H9 (cell line): ENCODE data around the gene HAUS8. TPM values are rescaled to one million over a fixed set of nuclear protein-coding genes. Genes with fewer than 3 reads are reported as not detected.

Source experiments
- DNase-seq: peaks from one replicate; pipeline ENCODE4 v3.0.0-alpha.2; 2017
- H2AFZ ChIP-seq: one replicate; pipeline ENCODE4 v1.6.1; 2013; ENCODE audit warnings: mild to moderate bottlenecking, low read length, control low read depth, moderate library complexity
- H2AK5ac ChIP-seq: 2 replicates; pipeline ENCODE4 v1.6.1; 2013; ENCODE audit warnings: low read length, control low read depth, mixed read lengths; ENCODE audit not compliant: insufficient read length
- H2BK120ac ChIP-seq: one replicate; pipeline ENCODE4 v1.6.1; 2013; ENCODE audit warnings: low read depth, mild to moderate bottlenecking, low read length, control low read depth, inconsistent platforms; ENCODE audit not compliant: poor library complexity, severe bottlenecking
- H2BK12ac ChIP-seq: 2 replicates; pipeline ENCODE4 v1.6.1; 2013; ENCODE audit warnings: low read length, control low read depth, mixed read lengths, low read depth; ENCODE audit not compliant: insufficient read length
- H2BK15ac ChIP-seq: 2 replicates; pipeline ENCODE4 v1.6.1; 2013; ENCODE audit warnings: low read depth, low read length, control low read depth
- H2BK20ac ChIP-seq: one replicate; pipeline ENCODE4 v1.6.1; 2013; ENCODE audit warnings: low read depth, mild to moderate bottlenecking, low read length, control low read depth, inconsistent platforms; ENCODE audit not compliant: poor library complexity, severe bottlenecking
- H2BK5ac ChIP-seq: 2 replicates; pipeline ENCODE4 v1.6.1; 2013; ENCODE audit warnings: low read length, control low read depth, mixed read lengths; ENCODE audit not compliant: insufficient read length
- H3K14ac ChIP-seq: 2 replicates; pipeline ENCODE4 v1.6.1; 2013; ENCODE audit warnings: low read length, control low read depth; ENCODE audit not compliant: insufficient read depth
- H3K18ac ChIP-seq: 2 replicates; pipeline ENCODE4 v1.6.1; 2013; ENCODE audit warnings: low read depth, mild to moderate bottlenecking, mixed read lengths, low read length, control low read depth; ENCODE audit not compliant: insufficient read length
- H3K23ac ChIP-seq: 2 replicates; pipeline ENCODE4 v1.6.1; 2013; ENCODE audit warnings: low read length, control low read depth, mixed read lengths, low read depth; ENCODE audit not compliant: insufficient read length
- H3K23me2 ChIP-seq: 2 replicates; pipeline ENCODE4 v1.6.1; 2013; ENCODE audit warnings: low read depth, mild to moderate bottlenecking, mixed read lengths, low read length, control low read depth; ENCODE audit not compliant: insufficient read length, poor library complexity, severe bottlenecking
- H3K27ac ChIP-seq: 2 replicates; pipeline ENCODE4 v1.5.1; 2013; ENCODE audit warnings: low read length, control low read depth, mixed read lengths, low read depth; ENCODE audit not compliant: insufficient read length
- H3K27me3 ChIP-seq: 2 replicates; pipeline ENCODE4 v1.6.1; 2013; ENCODE audit warnings: low read length, control low read depth, inconsistent platforms; ENCODE audit not compliant: insufficient read depth
- H3K4ac ChIP-seq: 2 replicates; pipeline ENCODE4 v1.6.1; 2013; ENCODE audit warnings: low read depth, mild to moderate bottlenecking, control low read depth, inconsistent platforms, low read length, moderate library complexity
- H3K4me1 ChIP-seq: 2 replicates; pipeline ENCODE4 v1.6.1; 2013; ENCODE audit warnings: low read length, control low read depth, inconsistent platforms; ENCODE audit not compliant: insufficient read depth
- H3K4me2 ChIP-seq: 2 replicates; pipeline ENCODE4 v1.6.1; 2013; ENCODE audit warnings: low read length, control low read depth, mixed read lengths; ENCODE audit not compliant: insufficient read length, insufficient read depth
- H3K56ac ChIP-seq: 2 replicates; pipeline ENCODE4 v1.6.1; 2013; ENCODE audit warnings: low read depth, mild to moderate bottlenecking, mixed read lengths, low read length, control low read depth; ENCODE audit not compliant: insufficient read length
- H3K79me1 ChIP-seq: 2 replicates; pipeline ENCODE4 v1.6.1; 2013; ENCODE audit warnings: low read depth, mild to moderate bottlenecking, moderate library complexity, low read length, control low read depth, inconsistent platforms; ENCODE audit not compliant: insufficient read depth, poor library complexity, severe bottlenecking
- H3K79me2 ChIP-seq: 2 replicates; pipeline ENCODE4 v1.6.1; 2013; ENCODE audit warnings: low read length, control low read depth, inconsistent platforms; ENCODE audit not compliant: insufficient read depth
- H3K9ac ChIP-seq: 2 replicates; pipeline ENCODE4 v1.6.1; 2013; ENCODE audit warnings: low read length, control low read depth, mixed read lengths; ENCODE audit not compliant: insufficient read length; ENCODE audit errors: extremely low read depth
- H3K9me3 ChIP-seq: one replicate; pipeline ENCODE4 v1.6.1; 2013; ENCODE audit warnings: low read depth, low read length, inconsistent platforms; ENCODE audit not compliant: control insufficient read depth
- H3T11ph ChIP-seq: one replicate; pipeline ENCODE4 v1.6.1; 2013; ENCODE audit warnings: mild to moderate bottlenecking, low read length, control low read depth, inconsistent platforms
- H4K20me1 ChIP-seq: one replicate; pipeline ENCODE4 v1.6.1; 2013; ENCODE audit not compliant: control insufficient read depth, insufficient read length, insufficient read depth
- H4K5ac ChIP-seq: 2 replicates; pipeline ENCODE4 v1.6.1; 2013; ENCODE audit warnings: low read depth, mild to moderate bottlenecking, mixed read lengths, low read length, control low read depth; ENCODE audit not compliant: insufficient read length
- H4K8ac ChIP-seq: replicated peaks from 2 replicates; pipeline ENCODE4 v1.6.1; 2013; ENCODE audit warnings: low read length, control low read depth, mixed read lengths, low read depth; ENCODE audit not compliant: insufficient read length
- H4K91ac ChIP-seq: 2 replicates; pipeline ENCODE4 v1.6.1; 2013; ENCODE audit warnings: low read depth, mild to moderate bottlenecking, moderate library complexity, mixed read lengths, low read length, control low read depth; ENCODE audit not compliant: insufficient read length
- H3K27ac Mint-ChIP-seq, 3 experiments: 2 replicates in 2 of 3; 3 replicates in 1 of 3; pipeline ENCODE4 v1.8.0; 2020 to 2021; ENCODE audit warnings: mixed read lengths in 3 of 3, mild to moderate bottlenecking in 1 of 3, moderate library complexity in 1 of 3
- H3K27me3 Mint-ChIP-seq: 2 replicates; pipeline ENCODE4 v1.8.0; 2021; ENCODE audit warnings: low read depth, mild to moderate bottlenecking, moderate library complexity, mixed read lengths
- H3K36me3 Mint-ChIP-seq, 3 experiments: 2 replicates in 2 of 3; 3 replicates in 1 of 3; pipeline ENCODE4 v1.8.0; 2020 to 2021; ENCODE audit warnings: low read depth in 3 of 3, mixed read lengths in 3 of 3; ENCODE audit not compliant: insufficient read depth in 1 of 3
- H3K4me1 Mint-ChIP-seq, 2 experiments: 2 replicates each; pipeline ENCODE4 v1.8.0; 2020; ENCODE audit warnings: mixed read lengths in 2 of 2
- H3K4me3 Mint-ChIP-seq, 2 experiments: 2 replicates in 1 of 2; 3 replicates in 1 of 2; pipeline ENCODE4 v1.8.0; 2020 to 2021; ENCODE audit warnings: mild to moderate bottlenecking in 2 of 2, mixed read lengths in 2 of 2, moderate library complexity in 1 of 2
- H3K9me3 Mint-ChIP-seq, 2 experiments: 2 replicates in 1 of 2; 3 replicates in 1 of 2; pipeline ENCODE4 v1.8.0; 2020; ENCODE audit warnings: mild to moderate bottlenecking in 2 of 2, mixed read lengths in 2 of 2, moderate library complexity in 1 of 2
- WGBS: extraction: QIAGEN DNeasy Blood & Tissue Kit; methylation state at CpG from one replicate; pipeline ENCODE4 v1.1.7; 2013; ENCODE audit warnings: missing lambda C conversion rate, low lambda C conversion rate, mixed read lengths; ENCODE audit not compliant: insufficient read length; ENCODE audit errors: extremely low coverage; 5-methylcytosine and 5-hydroxymethylcytosine counted together
- total RNA-seq: library from RNA; stranded (reverse); gene quantifications from 2 replicates; pipeline ENCODE4 v1.2.1, GENCODE V29; 2021
- TF ChIP-seq, protein P1 (sequence below): fragments of 200-600 bp; sonication (generic); conservative IDR thresholded peaks from 3 replicates; pipeline ENCODE4 v1.8.0; 2021; ENCODE audit warnings: antibody characterized with exemption, mild to moderate bottlenecking

The HAUS8 gene
- total RNA-seq, 1 experiment from 2014 or later: 27.8 TPM

DNA sequence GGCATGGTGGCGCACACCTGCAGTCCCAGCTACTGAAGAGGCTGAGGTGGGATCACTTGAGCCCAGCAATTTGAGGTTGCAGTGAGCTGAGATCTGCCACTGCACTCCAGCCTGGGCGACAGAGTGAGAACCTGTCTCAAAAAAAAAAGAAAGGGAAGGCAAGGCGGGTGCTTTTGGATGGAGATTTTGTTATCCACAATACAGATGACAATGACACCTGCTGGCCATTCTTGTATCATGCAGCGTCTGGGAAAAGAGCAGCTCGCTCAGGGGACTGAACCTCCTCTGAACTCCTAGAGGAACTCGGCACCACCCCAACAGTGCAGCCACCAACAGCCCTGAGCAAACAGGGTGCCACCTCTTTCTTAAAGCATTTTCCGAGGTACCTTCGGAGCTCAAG lies 22.8 kb downstream of the HAUS8 start:
- no peak overlapping the region for H2BK5ac ChIP-seq
- no CpG with 5 or more reads among the region's 8 CpGs for WGBS
- no peak overlapping the region for H3K9ac ChIP-seq
- Mint-ChIP-seq H3K27ac (0 out of 7 replicates have a peak overlapping the region, but pooled peaks of 1 of the 3 experiments have one; percentile 44), H3K27me3 (no peaks in the 10 kb centered on the region), H3K4me1 (peaks cover 8 to 14% of the 10 kb centered on the region in 2 experiments; a peak in 3 of 4 replicates), H3K4me3 (no peak overlapping the region; a peak in 1 of 5 replicates), H3K9me3 (no peaks in the 10 kb centered on the region), H3K36me3 (peaks cover 28 to 80% (median 57%) of the 10 kb centered on the region in 3 experiments)
- no peak overlapping the region for H4K5ac ChIP-seq
- H4K20me1 ChIP-seq: no peaks in the 10 kb centered on the region
- H2BK12ac ChIP-seq: no peak overlapping the region
- no peak overlapping the region for H3K4me2 ChIP-seq
- H3K9me3 ChIP-seq: peaks cover under 1% of the 10 kb centered on the region
- no peak overlapping the region for H2AFZ ChIP-seq
- H2AK5ac ChIP-seq: no peak overlapping the region
- no peak overlapping the region for H3T11ph ChIP-seq
- no peak overlapping the region for H3K27ac ChIP-seq
- DNase-seq: peak; percentile 58
- TF ChIP-seq, protein P1, sequence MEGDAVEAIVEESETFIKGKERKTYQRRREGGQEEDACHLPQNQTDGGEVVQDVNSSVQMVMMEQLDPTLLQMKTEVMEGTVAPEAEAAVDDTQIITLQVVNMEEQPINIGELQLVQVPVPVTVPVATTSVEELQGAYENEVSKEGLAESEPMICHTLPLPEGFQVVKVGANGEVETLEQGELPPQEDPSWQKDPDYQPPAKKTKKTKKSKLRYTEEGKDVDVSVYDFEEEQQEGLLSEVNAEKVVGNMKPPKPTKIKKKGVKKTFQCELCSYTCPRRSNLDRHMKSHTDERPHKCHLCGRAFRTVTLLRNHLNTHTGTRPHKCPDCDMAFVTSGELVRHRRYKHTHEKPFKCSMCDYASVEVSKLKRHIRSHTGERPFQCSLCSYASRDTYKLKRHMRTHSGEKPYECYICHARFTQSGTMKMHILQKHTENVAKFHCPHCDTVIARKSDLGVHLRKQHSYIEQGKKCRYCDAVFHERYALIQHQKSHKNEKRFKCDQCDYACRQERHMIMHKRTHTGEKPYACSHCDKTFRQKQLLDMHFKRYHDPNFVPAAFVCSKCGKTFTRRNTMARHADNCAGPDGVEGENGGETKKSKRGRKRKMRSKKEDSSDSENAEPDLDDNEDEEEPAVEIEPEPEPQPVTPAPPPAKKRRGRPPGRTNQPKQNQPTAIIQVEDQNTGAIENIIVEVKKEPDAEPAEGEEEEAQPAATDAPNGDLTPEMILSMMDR: peak; percentile 75
- H3K23me2 ChIP-seq: no peaks in the 10 kb centered on the region
- no peak overlapping the region for H4K91ac ChIP-seq
- no peaks in the 10 kb centered on the region for H3K4me1 ChIP-seq
- no peak overlapping the region for H3K4ac ChIP-seq
- H3K79me1 ChIP-seq: no peaks in the 10 kb centered on the region
- no peaks in the 10 kb centered on the region for H3K27me3 ChIP-seq
- no peak overlapping the region for H2BK20ac ChIP-seq
- no peak overlapping the region for H2BK120ac ChIP-seq
- H3K23ac ChIP-seq: no peak overlapping the region
- H3K79me2 ChIP-seq: no peaks in the 10 kb centered on the region
- no peak overlapping the region for H3K14ac ChIP-seq
- H3K56ac ChIP-seq: no peak overlapping the region
- H3K18ac ChIP-seq: no peak overlapping the region
- no peak overlapping the region for H4K8ac ChIP-seq
- H2BK15ac ChIP-seq: no peak overlapping the region
